ENCODE measurements around the gene AAR2. TPM values are rescaled to one million over a fixed set of nuclear protein-coding genes. Genes with fewer than 3 reads are reported as not detected.

The AAR2 gene
- polyA plus RNA-seq, 1 experiment: 54.4 TPM

GRCh38 chr20:36217226-36217625 lies 19.1 kb upstream of the AAR2 start:
- ChIA-PET CTCF (interaction anchor here (1.6 to 2.7 kb wide), 3 partner anchors 15 to 223 kb away, joined by 10 to 14 read pairs (median 12); no protein-coding TSS in a partner anchor), POLR2A (no interaction called here)
- DNase-seq (ENCODE audit: low read depth): no peak
- no peaks in the 10 kb centered on the region for H3K27me3 ChIP-seq (ENCODE audit: control insufficient read depth, insufficient read depth, low read length)
- no peak overlapping the region for H3K4me3 ChIP-seq (ENCODE audit: low read depth, low read length)
- TF ChIP-seq CTCF (IDR thresholded peaks at IDR 0.05; ENCODE audit: insufficient read depth, low read depth, low read length): no peak
- peaks cover 2% of the 10 kb centered on the region for H3K36me3 ChIP-seq (ENCODE audit: control insufficient read depth, insufficient read depth, low read length)

GRCh38 chr20:36218380-36219064 lies 17.8 kb upstream of the AAR2 start:
- ChIA-PET CTCF (interaction anchor here (0.6 to 2.0 kb wide), 3 partner anchors 16 to 235 kb away, joined by 3 to 5 read pairs (median 4); no protein-coding TSS in a partner anchor), POLR2A (no interaction called here)
- peaks cover 2% of the 10 kb centered on the region for H3K36me3 ChIP-seq (ENCODE audit: control insufficient read depth, insufficient read depth, low read length)
- no peak for DNase-seq (ENCODE audit: low read depth)
- no peak overlapping the region for H3K4me3 ChIP-seq (ENCODE audit: low read depth, low read length)
- TF ChIP-seq CTCF (IDR thresholded peaks at IDR 0.05; ENCODE audit: insufficient read depth, low read depth, low read length): no peak
- no peaks in the 10 kb centered on the region for H3K27me3 ChIP-seq (ENCODE audit: control insufficient read depth, insufficient read depth, low read length)

GRCh38 chr20:36219671-36220220 lies 16.5 kb upstream of the AAR2 start:
- peaks cover 2% of the 10 kb centered on the region for H3K36me3 ChIP-seq (ENCODE audit: control insufficient read depth, insufficient read depth, low read length)

GRCh38 chr20:36225666-36226065 lies 10.6 kb upstream of the AAR2 start:
- no peaks in the 10 kb centered on the region; the same call in none of the 2 replicates for H3K36me3 ChIP-seq (ENCODE audit: control insufficient read depth, insufficient read depth, low read length)
- H3K4me3 ChIP-seq (ENCODE audit: low read depth, low read length): no peak overlapping the region
- no peak for TF ChIP-seq CTCF (IDR thresholded peaks at IDR 0.05; ENCODE audit: insufficient read depth, low read depth, low read length)
- POLR2A ChIA-PET: no interaction called here
- CTCF ChIA-PET: interaction anchor here (1.6 kb wide), 1 partner anchor 12 kb away, joined by 5 read pairs; no protein-coding TSS in a partner anchor
- no peak for DNase-seq (ENCODE audit: low read depth)
- no peaks in the 10 kb centered on the region for H3K27me3 ChIP-seq (ENCODE audit: control insufficient read depth, insufficient read depth, low read length)

More at GRCh38 chr20:36219671-36220220, 16.5 kb upstream of the AAR2 start:
- H3K27me3 ChIP-seq (ENCODE audit: control insufficient read depth, insufficient read depth, low read length): no peaks in the 10 kb centered on the region
- POLR2A ChIA-PET: no interaction called here
- no peak overlapping the region for H3K4me3 ChIP-seq (ENCODE audit: low read depth, low read length)
- no peak for DNase-seq (ENCODE audit: low read depth)
- CTCF ChIA-PET: interaction anchor here (2.0 kb wide), 1 partner anchor 17 kb away, joined by 5 read pairs; no protein-coding TSS in a partner anchor
- no peak for TF ChIP-seq CTCF (IDR thresholded peaks at IDR 0.05; ENCODE audit: insufficient read depth, low read depth, low read length)

GRCh38 chr20:36228770-36229169 lies 7.5 kb upstream of the AAR2 start:
- DNase-seq (ENCODE audit: low read depth): no peak
- Histone ChIP-seq H3K4me3 (ENCODE audit: low read depth, low read length) (no peak overlapping the region), H3K27me3 (ENCODE audit: control insufficient read depth, insufficient read depth, low read length) (no peaks in the 10 kb centered on the region), H3K36me3 (ENCODE audit: control insufficient read depth, insufficient read depth, low read length) (no peaks in the 10 kb centered on the region)
- no peak for TF ChIP-seq CTCF (IDR thresholded peaks at IDR 0.05; ENCODE audit: insufficient read depth, low read depth, low read length)
- CTCF ChIA-PET: interaction anchor here (0.7 to 1.1 kb wide), 3 partner anchors 13 to 31 kb away, joined by 3 to 6 read pairs (median 3); no protein-coding TSS in a partner anchor
- POLR2A ChIA-PET: no interaction called here

Measured in BJ (cell line).